ENCODE results near the gene ANKRD28. TPM values are rescaled to one million over a fixed set of nuclear protein-coding genes. Genes with fewer than 3 reads are reported as not detected.
A peak's percentile ranks its signal among the peaks of the same experiment; 100 is the strongest.

The ANKRD28 gene
- total and polyA plus RNA-seq, 2 of the 13 experiments (the other 11 are each of a cell fraction or from before 2014, with no cell fraction given): 21.0 to 28.9 TPM

- TF ChIP-seq ZIK1 (CRISPR knock-in tag; IDR thresholded peaks at IDR 0.05; ENCODE audit: borderline replicate concordance, low read depth): no peak
- no peak for TF ChIP-seq SAFB2 (CRISPR knock-in tag; IDR thresholded peaks at IDR 0.05; ENCODE audit: borderline replicate concordance, low read depth)
- no peak for TF ChIP-seq MIER2 (CRISPR knock-in tag; IDR thresholded peaks at IDR 0.05)
- no peak for TF ChIP-seq HNRNPL (IDR thresholded peaks at IDR 0.05; ENCODE audit: low read depth, low read length)
- no peak for TF ChIP-seq ZFP1 (CRISPR knock-in tag; IDR thresholded peaks at IDR 0.05)
- TF ChIP-seq THAP9 (CRISPR knock-in tag; IDR thresholded peaks at IDR 0.05; ENCODE audit: borderline replicate concordance): no peak
- TF ChIP-seq ZSCAN12 (CRISPR knock-in tag; IDR thresholded peaks at IDR 0.05): no peak
- no peak for TF ChIP-seq DR1 (CRISPR knock-in tag; IDR thresholded peaks at IDR 0.05)
- TF ChIP-seq SP140L (CRISPR knock-in tag; IDR thresholded peaks at IDR 0.05; ENCODE audit: borderline replicate concordance): no peak
- no peak for TF ChIP-seq HDAC6 (IDR thresholded peaks at IDR 0.05; ENCODE audit: low read depth, low read length)
- no peak for TF ChIP-seq RFX3 (CRISPR knock-in tag; IDR thresholded peaks at IDR 0.05)
- no peak for TF ChIP-seq ZNF629 (CRISPR knock-in tag; conservative IDR thresholded peaks at IDR 0.05)
- no peak for TF ChIP-seq ZNF780A (CRISPR knock-in tag; IDR thresholded peaks at IDR 0.05)
- TF ChIP-seq KLF15 (CRISPR knock-in tag; IDR thresholded peaks at IDR 0.05; ENCODE audit: borderline replicate concordance): no peak
- no peak for TF ChIP-seq ZNF367 (CRISPR knock-in tag; IDR thresholded peaks at IDR 0.05; ENCODE audit: borderline replicate concordance)
- TF ChIP-seq ZFP41 (CRISPR knock-in tag; IDR thresholded peaks at IDR 0.05; ENCODE audit: borderline replicate concordance): no peak
- TF ChIP-seq ZNF878 (CRISPR knock-in tag; IDR thresholded peaks at IDR 0.05): no peak
- TF ChIP-seq MXD1 (CRISPR knock-in tag; IDR thresholded peaks at IDR 0.05): no peak
- Histone ChIP-seq H3K79me2 (ENCODE audit: insufficient read depth, low read length) (no peaks in the 10 kb centered on the region), H3K27ac (ENCODE audit: extremely low read length, insufficient read depth, low read length) (peak overlapping the region; percentile 31), H3K27me3 (ENCODE audit: control insufficient read depth in 1 of 2, insufficient read depth in 2 of 2, low read length in 2 of 2) (no peaks in the 10 kb centered on the region), H3K9me3 (ENCODE audit: low read length) (no peaks in the 10 kb centered on the region), H2AFZ (ENCODE audit: low read length) (no peak overlapping the region), H4K20me1 (ENCODE audit: insufficient read depth, low read length) (no peaks in the 10 kb centered on the region), H3K9ac (ENCODE audit: insufficient read depth, low read depth, low read length) (no peak overlapping the region), H3K4me3 (replicated peaks in 1 of 3; ENCODE audit: insufficient read depth in 1 of 3, low read depth in 2 of 3, low read length in 3 of 3) (no peak overlapping the region), H3K4me1 (ENCODE audit: insufficient read depth, low read length) (peaks cover 18% of the 10 kb centered on the region), H3K36me3 (replicated peaks in 1 of 2; ENCODE audit: control insufficient read depth in 1 of 2, insufficient read depth in 2 of 2, low read length in 2 of 2) (peaks cover 12 to 41% of the 10 kb centered on the region in 2 experiments), H3K4me2 (ENCODE audit: low read depth, low read length) (no peak overlapping the region)
- ATAC-seq: peak; percentile 51; the same call in 2 of the 3 replicates
- BruUV-seq (replicated peaks): no TSS peak
- DNase-seq (ENCODE audit: low spot score): no peak
- CTCF ChIA-PET (ENCODE audit: low intra/inter-chr PET ratio, low total read pairs): no interaction called here
- in situ Hi-C loops (cut with HindIII; ENCODE audit: extremely low pct_ligation_motif_present, low pct_unique_long_range_greater_than_20kb) (no loop called here), intact Hi-C loops (cut with micrococcal nuclease; ENCODE audit: unreplicated experiment) (no loop called here)
- FAIRE-seq: no peak
- POLR2A ChIA-PET: no interaction called here
These were observed 74.2 kb downstream of the ANKRD28 start for GRCh38 chr3:15723624-15723884.

All from HepG2 (cell line).